DND-41 (cell line): ENCODE data around the gene GLTPD2.

Source experiments
- ATAC-seq: fragments of 200-7000 bp; cut with Tn5 transposase; 3 replicates; pipeline ENCODE4 v1.9.1; 2021; ENCODE audit warnings: low read depth; ENCODE audit not compliant: insufficient read depth
- DNase-seq: peaks from one replicate; pipeline ENCODE4 v3.0.0-alpha.2; 2020
- H2AFZ ChIP-seq: 2 replicates; pipeline ENCODE4 v1.6.0; 2012; ENCODE audit warnings: low read depth, low read length
- H3K27ac ChIP-seq: 2 replicates; pipeline ENCODE4 v1.5.1; 2012; ENCODE audit warnings: low read length, inconsistent platforms
- H3K27me3 ChIP-seq: fragments of 200-600 bp; sonication (generic); 2 replicates; pipeline ENCODE4 v1.6.0; 2012; ENCODE audit warnings: low read length, mild to moderate bottlenecking, inconsistent platforms; ENCODE audit not compliant: insufficient read depth, poor library complexity
- H3K36me3 ChIP-seq: 2 replicates; pipeline ENCODE4 v1.5.1; 2012; ENCODE audit warnings: low read length, inconsistent platforms; ENCODE audit not compliant: insufficient read depth
- H3K4me1 ChIP-seq: 2 replicates; pipeline ENCODE4 v1.5.1; 2012; ENCODE audit warnings: mild to moderate bottlenecking, low read length; ENCODE audit not compliant: insufficient read depth
- H3K4me2 ChIP-seq: 2 replicates; pipeline ENCODE4 v1.6.0; 2012; ENCODE audit warnings: mild to moderate bottlenecking, moderate library complexity, low read length, inconsistent platforms; ENCODE audit not compliant: insufficient read depth
- H3K4me3 ChIP-seq, 2 experiments: fragments of 200-600 bp in 1 of 2; shearing (Covaris generic) in 1 of 2; 2 replicates each; pipeline ENCODE4 v1.5.1; 2012 to 2016; ENCODE audit warnings: inconsistent platforms in 2 of 2, low read length in 2 of 2, mild to moderate bottlenecking in 2 of 2, low read depth in 1 of 2, moderate library complexity in 1 of 2
- H3K79me2 ChIP-seq: 2 replicates; pipeline ENCODE4 v1.6.0; 2012; ENCODE audit warnings: low read length, inconsistent platforms; ENCODE audit not compliant: insufficient read depth
- H3K9ac ChIP-seq: 2 replicates; pipeline ENCODE4 v1.6.0; 2012; ENCODE audit warnings: low read depth, mild to moderate bottlenecking, inconsistent platforms, low read length, moderate library complexity
- H3K9me3 ChIP-seq: 2 replicates; pipeline ENCODE4 v1.5.1; 2012; ENCODE audit warnings: low read length, moderate library complexity, mild to moderate bottlenecking, inconsistent platforms; ENCODE audit not compliant: insufficient read depth, severe bottlenecking
- H4K20me1 ChIP-seq: 2 replicates; pipeline ENCODE4 v1.6.0; 2012; ENCODE audit warnings: low read length; ENCODE audit not compliant: insufficient read depth
- EZH2 ChIP-seq: IDR thresholded peaks from 3 replicates; pipeline ENCODE4 v1.6.1; 2012; ENCODE audit warnings: borderline replicate concordance, low read depth, mild to moderate bottlenecking, moderate library complexity, low read length, inconsistent platforms; ENCODE audit not compliant: severe bottlenecking
- TF ChIP-seq, protein P1 (sequence below): IDR thresholded peaks from 2 replicates; pipeline ENCODE4 v1.5.1; 2012; ENCODE audit warnings: borderline replicate concordance, low read length, moderate library complexity, mild to moderate bottlenecking; ENCODE audit not compliant: poor library complexity, severe bottlenecking; ENCODE audit errors: extremely low read depth

Gene GLTPD2

GRCh38 chr17:4740584-4740983, 48.2 kb upstream of the GLTPD2 start:
- H3K27me3 ChIP-seq = peaks cover 43% of the 10 kb centered on the region
- H3K9me3 ChIP-seq = no peaks in the 10 kb centered on the region
- no peak overlapping the region for H3K4me2 ChIP-seq
- H3K9ac ChIP-seq = no peak overlapping the region
- peaks cover 7% of the 10 kb centered on the region for H3K4me1 ChIP-seq
- H3K36me3 ChIP-seq = no peaks in the 10 kb centered on the region
- H3K27ac ChIP-seq = no peak overlapping the region
- H3K79me2 ChIP-seq = no peaks in the 10 kb centered on the region
- H2AFZ ChIP-seq = no peak overlapping the region
- no peak for TF ChIP-seq EZH2
- TF ChIP-seq, protein P1, sequence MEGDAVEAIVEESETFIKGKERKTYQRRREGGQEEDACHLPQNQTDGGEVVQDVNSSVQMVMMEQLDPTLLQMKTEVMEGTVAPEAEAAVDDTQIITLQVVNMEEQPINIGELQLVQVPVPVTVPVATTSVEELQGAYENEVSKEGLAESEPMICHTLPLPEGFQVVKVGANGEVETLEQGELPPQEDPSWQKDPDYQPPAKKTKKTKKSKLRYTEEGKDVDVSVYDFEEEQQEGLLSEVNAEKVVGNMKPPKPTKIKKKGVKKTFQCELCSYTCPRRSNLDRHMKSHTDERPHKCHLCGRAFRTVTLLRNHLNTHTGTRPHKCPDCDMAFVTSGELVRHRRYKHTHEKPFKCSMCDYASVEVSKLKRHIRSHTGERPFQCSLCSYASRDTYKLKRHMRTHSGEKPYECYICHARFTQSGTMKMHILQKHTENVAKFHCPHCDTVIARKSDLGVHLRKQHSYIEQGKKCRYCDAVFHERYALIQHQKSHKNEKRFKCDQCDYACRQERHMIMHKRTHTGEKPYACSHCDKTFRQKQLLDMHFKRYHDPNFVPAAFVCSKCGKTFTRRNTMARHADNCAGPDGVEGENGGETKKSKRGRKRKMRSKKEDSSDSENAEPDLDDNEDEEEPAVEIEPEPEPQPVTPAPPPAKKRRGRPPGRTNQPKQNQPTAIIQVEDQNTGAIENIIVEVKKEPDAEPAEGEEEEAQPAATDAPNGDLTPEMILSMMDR = no peak
- H4K20me1 ChIP-seq = peaks cover 4% of the 10 kb centered on the region; the same call in 1 of the 2 replicates
- no peak for DNase-seq
- no peak for ATAC-seq
- no peak overlapping the region for H3K4me3 ChIP-seq

- Histone ChIP-seq H3K4me2 (no peak overlapping the region), H3K9ac (no peak overlapping the region), H3K79me2 (no peaks in the 10 kb centered on the region), H2AFZ (no peak overlapping the region), H3K9me3 (no peaks in the 10 kb centered on the region), H3K36me3 (no peaks in the 10 kb centered on the region), H3K4me1 (peaks cover 7% of the 10 kb centered on the region), H3K4me3 (no peak overlapping the region), H4K20me1 (peaks cover 4% of the 10 kb centered on the region; the same call in 1 of the 2 replicates), H3K27ac (no peak overlapping the region), H3K27me3 (peaks cover 46% of the 10 kb centered on the region)
- TF ChIP-seq, protein P1 = no peak
- no peak for TF ChIP-seq EZH2
- DNase-seq = no peak
- no peak for ATAC-seq
Measured at GRCh38 chr17:4741544-4741943, 47.2 kb upstream of the GLTPD2 start.

GRCh38 chr17:4742133-4742532, 46.6 kb upstream of the GLTPD2 start:
- Histone ChIP-seq H3K27ac (no peak overlapping the region), H3K27me3 (peaks cover 46% of the 10 kb centered on the region), H3K4me1 (peaks cover 7% of the 10 kb centered on the region), H3K4me3 (no peak overlapping the region), H4K20me1 (peaks cover 4% of the 10 kb centered on the region; the same call in 1 of the 2 replicates), H2AFZ (no peak overlapping the region), H3K4me2 (no peak overlapping the region), H3K36me3 (no peaks in the 10 kb centered on the region), H3K79me2 (no peaks in the 10 kb centered on the region), H3K9ac (no peak overlapping the region), H3K9me3 (no peaks in the 10 kb centered on the region)
- TF ChIP-seq EZH2 = no peak
- TF ChIP-seq, protein P1 = no peak
- DNase-seq = no peak
- ATAC-seq = no peak

- no peaks in the 10 kb centered on the region for H3K9me3 ChIP-seq
- H3K4me1 ChIP-seq = peaks cover 7% of the 10 kb centered on the region
- H4K20me1 ChIP-seq = peaks cover 4% of the 10 kb centered on the region; the same call in 1 of the 2 replicates
- no peak overlapping the region for H3K4me3 ChIP-seq
- H2AFZ ChIP-seq = no peak overlapping the region
- H3K27me3 ChIP-seq = peaks cover 46% of the 10 kb centered on the region
- H3K36me3 ChIP-seq = no peaks in the 10 kb centered on the region
- no peak for DNase-seq
- H3K9ac ChIP-seq = no peak overlapping the region
- no peaks in the 10 kb centered on the region for H3K79me2 ChIP-seq
- TF ChIP-seq, protein P1 = no peak
- TF ChIP-seq EZH2 = no peak
- H3K4me2 ChIP-seq = no peak overlapping the region
- ATAC-seq = no peak
- H3K27ac ChIP-seq = no peak overlapping the region
Measured at GRCh38 chr17:4742629-4743028, 46.1 kb upstream of the GLTPD2 start.
